HepG2 (cell line): ENCODE data around the gene ZFPM1. TPM values are rescaled to one million over a fixed set of nuclear protein-coding genes. Genes with fewer than 3 reads are reported as not detected.

Experiments
- JDP2 ChIP-seq: sonication (generic); formaldehyde crosslinking; IDR thresholded peaks from 2 replicates; pipeline ENCODE4 v1.8.1; 2022; ENCODE audit warnings: missing genetic modification reagents, borderline replicate concordance
- MAFK ChIP-seq, 2 experiments: IDR thresholded peaks in 1 of 2; conservative IDR thresholded peaks in 1 of 2; 2 replicates each; pipeline ENCODE4 v1.6.1; 2011; ENCODE audit warnings: improper control_type of control experiment in 2 of 2, low read length in 2 of 2
- MATR3 ChIP-seq: sonication (generic); formaldehyde crosslinking; IDR thresholded peaks from 2 replicates; pipeline ENCODE4 v1.4.0; 2020; ENCODE audit warnings: missing genetic modification reagents
- MEF2D ChIP-seq: sonication (generic); formaldehyde crosslinking; IDR thresholded peaks from 2 replicates; pipeline ENCODE4 v1.5.1; 2020; ENCODE audit warnings: mild to moderate bottlenecking, missing genetic modification reagents
- PLRG1 ChIP-seq: fragments of 450-650 bp; conservative IDR thresholded peaks from 2 replicates; pipeline ENCODE4 v1.6.1; 2016
- SP5 ChIP-seq: IDR thresholded peaks from 2 replicates; pipeline ENCODE4 v1.6.1; 2016; ENCODE audit warnings: low read depth, borderline replicate concordance
- polyA plus RNA-seq, 8 experiments: library from polyadenylated mRNA; depleted of rRNA in 3 of 8; stranded (reverse) in 7 of 8; unstranded in 1 of 8; fragments of >200 nt; fragmentation: Illumina TruSeq in 4 of 8; extraction: Trizol in 4 of 8; gene quantifications; 2 replicates each; pipeline versions ENCODE4 v1.2.1 to v1.2.3, GENCODE V29; 2011 to 2016; ENCODE audit warnings: low read depth in 4 of 8, missing spikeins in 1 of 8, mixed read lengths in 1 of 8; ENCODE audit not compliant: insufficient read depth in 1 of 8
- total RNA-seq, 5 experiments: library from RNA; depleted of rRNA; stranded (reverse); fragments of >200 nt; fragmentation: Illumina TruSeq; extraction: Trizol; gene quantifications; 2 replicates each; pipeline ENCODE4 v1.2.3, GENCODE V29; 2016; ENCODE audit warnings: low read depth in 1 of 5
- TF ChIP-seq, protein P1 (sequence below): sonication (generic); formaldehyde crosslinking; conservative IDR thresholded peaks from 2 replicates; pipeline ENCODE4 v1.4.0; 2020; ENCODE audit warnings: mild to moderate bottlenecking, missing genetic modification reagents, moderate library complexity
- TF ChIP-seq, protein P2 (sequence below): sonication (generic); formaldehyde crosslinking; IDR thresholded peaks from 2 replicates; pipeline ENCODE4 v1.9.0; 2022; ENCODE audit warnings: missing genetic modification reagents, mild to moderate bottlenecking, borderline replicate concordance
- TF ChIP-seq, protein P3 (sequence below): sonication (generic); formaldehyde crosslinking; IDR thresholded peaks from 2 replicates; pipeline ENCODE4 v1.4.0; 2020; ENCODE audit warnings: missing genetic modification reagents
- TF ChIP-seq, protein P4 (sequence below): sonication (generic); formaldehyde crosslinking; IDR thresholded peaks from 2 replicates; pipeline ENCODE4 v1.4.0; 2020; ENCODE audit warnings: missing genetic modification reagents, borderline replicate concordance
- TF ChIP-seq, protein P5 (sequence below): sonication (generic); formaldehyde crosslinking; conservative IDR thresholded peaks from 2 replicates; pipeline ENCODE4 v1.4.0; 2020; ENCODE audit warnings: missing genetic modification reagents

The ZFPM1 gene
- total and polyA plus RNA-seq, 2 of the 13 experiments (the other 11 are each of a cell fraction or from before 2014, with no cell fraction given), result 1.3 to 3.8 TPM

DNA sequence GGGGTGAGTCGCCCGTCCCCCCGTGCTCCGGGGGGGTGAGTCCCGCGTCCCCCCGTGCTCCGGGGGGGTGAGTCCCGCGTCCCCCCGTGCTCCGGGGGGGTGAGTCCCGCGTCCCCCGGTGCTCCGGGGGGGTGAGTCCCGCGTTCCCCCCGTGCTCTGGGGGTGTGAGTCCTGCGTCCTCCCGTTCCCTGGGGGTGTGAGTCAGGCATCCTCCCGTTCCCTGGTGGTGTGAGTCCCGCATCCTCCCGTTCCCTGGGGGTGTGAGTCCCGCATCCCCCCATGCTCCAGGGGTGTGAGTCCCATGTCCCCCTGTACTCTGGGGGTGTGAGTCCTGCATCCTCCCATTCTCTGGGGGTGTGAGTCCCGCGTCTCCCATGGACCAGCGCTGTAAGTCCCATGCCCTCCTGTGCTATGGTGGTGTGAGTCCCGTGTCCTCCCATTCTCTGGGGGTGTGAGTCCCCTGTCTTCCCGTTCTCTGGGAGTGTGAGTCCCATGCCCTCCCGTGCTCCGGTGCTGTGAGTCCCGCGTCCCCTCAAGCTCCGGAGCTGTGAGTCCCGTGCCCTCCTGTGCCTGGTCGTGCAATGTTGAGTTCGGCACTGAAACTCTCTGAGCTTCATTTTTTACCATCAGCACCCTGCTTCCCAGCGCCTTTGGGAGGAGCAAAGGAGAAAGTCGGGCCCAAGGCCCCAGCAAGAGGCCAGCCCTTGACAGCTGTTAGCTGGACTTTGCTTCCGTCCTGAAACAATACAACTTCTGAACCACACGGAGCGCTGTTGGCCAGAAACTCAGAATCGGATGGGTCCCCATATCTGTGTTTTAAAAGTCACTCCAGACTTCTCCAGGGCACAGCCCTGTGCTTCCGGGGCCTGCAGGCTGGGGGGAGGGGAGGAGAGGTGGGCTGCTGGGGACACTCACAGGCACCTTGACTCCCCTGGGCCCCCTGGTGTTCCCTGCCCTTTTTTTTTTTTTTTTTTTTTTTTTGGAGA is 105.7 kb downstream of the ZFPM1 start (continued):
- TF ChIP-seq MATR3 (no peak), SP5 (CRISPR knock-in tag) (no peak), MAFK (conservative IDR thresholded peaks at IDR 0.05 in 1 of 2, IDR thresholded peaks at IDR 0.05 in 1 of 2; ENCODE audit: low read length in 2 of 2) (no peak), PLRG1 (no peak), JDP2 (CRISPR knock-in tag) (no peak), MEF2D (CRISPR knock-in tag) (peak; percentile 49; the same call in 1 of the 2 replicates)
- TF ChIP-seq, protein P1, sequence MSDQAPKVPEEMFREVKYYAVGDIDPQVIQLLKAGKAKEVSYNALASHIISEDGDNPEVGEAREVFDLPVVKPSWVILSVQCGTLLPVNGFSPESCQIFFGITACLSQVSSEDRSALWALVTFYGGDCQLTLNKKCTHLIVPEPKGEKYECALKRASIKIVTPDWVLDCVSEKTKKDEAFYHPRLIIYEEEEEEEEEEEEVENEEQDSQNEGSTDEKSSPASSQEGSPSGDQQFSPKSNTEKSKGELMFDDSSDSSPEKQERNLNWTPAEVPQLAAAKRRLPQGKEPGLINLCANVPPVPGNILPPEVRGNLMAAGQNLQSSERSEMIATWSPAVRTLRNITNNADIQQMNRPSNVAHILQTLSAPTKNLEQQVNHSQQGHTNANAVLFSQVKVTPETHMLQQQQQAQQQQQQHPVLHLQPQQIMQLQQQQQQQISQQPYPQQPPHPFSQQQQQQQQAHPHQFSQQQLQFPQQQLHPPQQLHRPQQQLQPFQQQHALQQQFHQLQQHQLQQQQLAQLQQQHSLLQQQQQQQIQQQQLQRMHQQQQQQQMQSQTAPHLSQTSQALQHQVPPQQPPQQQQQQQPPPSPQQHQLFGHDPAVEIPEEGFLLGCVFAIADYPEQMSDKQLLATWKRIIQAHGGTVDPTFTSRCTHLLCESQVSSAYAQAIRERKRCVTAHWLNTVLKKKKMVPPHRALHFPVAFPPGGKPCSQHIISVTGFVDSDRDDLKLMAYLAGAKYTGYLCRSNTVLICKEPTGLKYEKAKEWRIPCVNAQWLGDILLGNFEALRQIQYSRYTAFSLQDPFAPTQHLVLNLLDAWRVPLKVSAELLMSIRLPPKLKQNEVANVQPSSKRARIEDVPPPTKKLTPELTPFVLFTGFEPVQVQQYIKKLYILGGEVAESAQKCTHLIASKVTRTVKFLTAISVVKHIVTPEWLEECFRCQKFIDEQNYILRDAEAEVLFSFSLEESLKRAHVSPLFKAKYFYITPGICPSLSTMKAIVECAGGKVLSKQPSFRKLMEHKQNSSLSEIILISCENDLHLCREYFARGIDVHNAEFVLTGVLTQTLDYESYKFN (CRISPR knock-in tag), result peak; percentile 36; the same call in 1 of the 2 replicates
- TF ChIP-seq, protein P2, sequence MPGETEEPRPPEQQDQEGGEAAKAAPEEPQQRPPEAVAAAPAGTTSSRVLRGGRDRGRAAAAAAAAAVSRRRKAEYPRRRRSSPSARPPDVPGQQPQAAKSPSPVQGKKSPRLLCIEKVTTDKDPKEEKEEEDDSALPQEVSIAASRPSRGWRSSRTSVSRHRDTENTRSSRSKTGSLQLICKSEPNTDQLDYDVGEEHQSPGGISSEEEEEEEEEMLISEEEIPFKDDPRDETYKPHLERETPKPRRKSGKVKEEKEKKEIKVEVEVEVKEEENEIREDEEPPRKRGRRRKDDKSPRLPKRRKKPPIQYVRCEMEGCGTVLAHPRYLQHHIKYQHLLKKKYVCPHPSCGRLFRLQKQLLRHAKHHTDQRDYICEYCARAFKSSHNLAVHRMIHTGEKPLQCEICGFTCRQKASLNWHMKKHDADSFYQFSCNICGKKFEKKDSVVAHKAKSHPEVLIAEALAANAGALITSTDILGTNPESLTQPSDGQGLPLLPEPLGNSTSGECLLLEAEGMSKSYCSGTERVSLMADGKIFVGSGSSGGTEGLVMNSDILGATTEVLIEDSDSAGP (CRISPR knock-in tag), result 0 out of 2 replicates have a peak, but pooled peaks have one; percentile 19
- TF ChIP-seq, protein P3, sequence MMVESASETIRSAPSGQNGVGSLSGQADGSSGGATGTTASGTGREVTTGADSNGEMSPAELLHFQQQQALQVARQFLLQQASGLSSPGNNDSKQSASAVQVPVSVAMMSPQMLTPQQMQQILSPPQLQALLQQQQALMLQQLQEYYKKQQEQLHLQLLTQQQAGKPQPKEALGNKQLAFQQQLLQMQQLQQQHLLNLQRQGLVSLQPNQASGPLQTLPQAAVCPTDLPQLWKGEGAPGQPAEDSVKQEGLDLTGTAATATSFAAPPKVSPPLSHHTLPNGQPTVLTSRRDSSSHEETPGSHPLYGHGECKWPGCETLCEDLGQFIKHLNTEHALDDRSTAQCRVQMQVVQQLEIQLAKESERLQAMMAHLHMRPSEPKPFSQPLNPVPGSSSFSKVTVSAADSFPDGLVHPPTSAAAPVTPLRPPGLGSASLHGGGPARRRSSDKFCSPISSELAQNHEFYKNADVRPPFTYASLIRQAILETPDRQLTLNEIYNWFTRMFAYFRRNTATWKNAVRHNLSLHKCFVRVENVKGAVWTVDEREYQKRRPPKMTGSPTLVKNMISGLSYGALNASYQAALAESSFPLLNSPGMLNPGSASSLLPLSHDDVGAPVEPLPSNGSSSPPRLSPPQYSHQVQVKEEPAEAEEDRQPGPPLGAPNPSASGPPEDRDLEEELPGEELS (CRISPR knock-in tag), result no peak
- TF ChIP-seq, protein P4, sequence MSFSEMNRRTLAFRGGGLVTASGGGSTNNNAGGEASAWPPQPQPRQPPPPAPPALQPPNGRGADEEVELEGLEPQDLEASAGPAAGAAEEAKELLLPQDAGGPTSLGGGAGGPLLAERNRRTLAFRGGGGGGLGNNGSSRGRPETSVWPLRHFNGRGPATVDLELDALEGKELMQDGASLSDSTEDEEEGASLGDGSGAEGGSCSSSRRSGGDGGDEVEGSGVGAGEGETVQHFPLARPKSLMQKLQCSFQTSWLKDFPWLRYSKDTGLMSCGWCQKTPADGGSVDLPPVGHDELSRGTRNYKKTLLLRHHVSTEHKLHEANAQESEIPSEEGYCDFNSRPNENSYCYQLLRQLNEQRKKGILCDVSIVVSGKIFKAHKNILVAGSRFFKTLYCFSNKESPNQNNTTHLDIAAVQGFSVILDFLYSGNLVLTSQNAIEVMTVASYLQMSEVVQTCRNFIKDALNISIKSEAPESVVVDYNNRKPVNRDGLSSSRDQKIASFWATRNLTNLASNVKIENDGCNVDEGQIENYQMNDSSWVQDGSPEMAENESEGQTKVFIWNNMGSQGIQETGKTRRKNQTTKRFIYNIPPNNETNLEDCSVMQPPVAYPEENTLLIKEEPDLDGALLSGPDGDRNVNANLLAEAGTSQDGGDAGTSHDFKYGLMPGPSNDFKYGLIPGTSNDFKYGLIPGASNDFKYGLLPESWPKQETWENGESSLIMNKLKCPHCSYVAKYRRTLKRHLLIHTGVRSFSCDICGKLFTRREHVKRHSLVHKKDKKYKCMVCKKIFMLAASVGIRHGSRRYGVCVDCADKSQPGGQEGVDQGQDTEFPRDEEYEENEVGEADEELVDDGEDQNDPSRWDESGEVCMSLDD (CRISPR knock-in tag), result no peak
- TF ChIP-seq, protein P5, sequence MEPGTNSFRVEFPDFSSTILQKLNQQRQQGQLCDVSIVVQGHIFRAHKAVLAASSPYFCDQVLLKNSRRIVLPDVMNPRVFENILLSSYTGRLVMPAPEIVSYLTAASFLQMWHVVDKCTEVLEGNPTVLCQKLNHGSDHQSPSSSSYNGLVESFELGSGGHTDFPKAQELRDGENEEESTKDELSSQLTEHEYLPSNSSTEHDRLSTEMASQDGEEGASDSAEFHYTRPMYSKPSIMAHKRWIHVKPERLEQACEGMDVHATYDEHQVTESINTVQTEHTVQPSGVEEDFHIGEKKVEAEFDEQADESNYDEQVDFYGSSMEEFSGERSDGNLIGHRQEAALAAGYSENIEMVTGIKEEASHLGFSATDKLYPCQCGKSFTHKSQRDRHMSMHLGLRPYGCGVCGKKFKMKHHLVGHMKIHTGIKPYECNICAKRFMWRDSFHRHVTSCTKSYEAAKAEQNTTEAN (CRISPR knock-in tag), result no peak
